GM20000 (cell line): Measurements from ENCODE around the gene MAP3K9.
"Not testable (repeated sequence)": the region's sequence is repeated elsewhere in the genome, so short reads cannot be mapped to it uniquely, and the experiment has no call there.

Experiments used
- DNase-seq: peaks from one replicate; pipeline ENCODE4 v3.0.0; 2012; ENCODE audit warnings: low spot score
- TF ChIP-seq, protein P1 (sequence below): IDR thresholded peaks from 2 replicates; pipeline ENCODE4 v1.5.1; 2012; ENCODE audit warnings: mild to moderate bottlenecking, control low read depth; ENCODE audit errors: extremely low read depth, missing control alignments

Gene MAP3K9

DNA sequence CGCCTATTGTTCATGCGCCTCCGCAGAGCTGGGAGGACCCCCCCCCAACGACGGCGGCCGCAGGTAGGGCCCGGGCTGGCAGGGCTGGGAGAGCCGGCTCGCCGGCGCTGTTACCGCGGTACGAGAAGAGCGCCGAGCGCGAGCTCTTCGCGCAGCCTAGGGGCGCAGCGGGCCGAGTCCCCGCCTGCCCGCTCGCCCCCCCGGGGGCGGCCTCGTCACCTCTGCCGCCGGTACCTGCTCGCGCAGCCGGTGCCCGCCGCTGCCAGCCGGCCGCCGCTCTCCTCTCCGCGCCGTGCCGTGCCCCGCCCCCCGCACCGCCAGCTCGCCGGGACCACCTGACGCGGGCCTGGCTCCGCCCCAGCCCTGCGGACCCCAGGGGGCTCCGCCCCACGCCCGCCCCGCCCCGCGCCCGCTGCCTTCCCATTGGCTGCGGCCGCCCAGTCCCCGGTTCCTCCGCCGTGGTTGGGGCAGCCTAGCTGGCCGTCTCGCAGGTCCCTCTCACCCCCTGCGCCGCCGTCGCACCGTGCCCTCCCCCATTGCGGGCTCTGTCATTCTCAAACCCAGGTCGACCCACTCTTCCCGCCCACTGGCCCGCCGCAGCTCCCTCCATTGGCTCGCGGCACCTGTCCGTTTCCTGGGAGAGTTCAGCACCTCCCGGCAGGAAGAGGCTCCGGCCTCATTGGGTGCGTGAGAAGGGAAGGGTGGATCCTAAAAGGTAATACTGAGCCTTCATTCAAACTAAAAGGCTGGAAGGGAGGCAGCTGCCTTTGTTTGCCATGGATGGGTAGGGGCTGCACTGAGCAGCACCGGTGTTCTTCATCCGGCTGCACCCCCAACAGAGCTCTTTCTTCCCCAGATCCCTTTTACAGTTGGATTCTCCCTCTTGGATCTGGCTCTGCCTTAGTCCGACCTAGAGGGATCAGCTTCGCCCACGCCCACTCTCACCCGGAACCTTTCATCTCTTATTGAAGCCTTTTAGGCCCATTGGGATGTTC is at the start of gene MAP3K9:
TSS of gene MAP3K9 (minus strand) at position 289 of the 995 bp plus-strand sequence. CDS start 342 bp downstream, outside the sequence.
- TF ChIP-seq, protein P1, sequence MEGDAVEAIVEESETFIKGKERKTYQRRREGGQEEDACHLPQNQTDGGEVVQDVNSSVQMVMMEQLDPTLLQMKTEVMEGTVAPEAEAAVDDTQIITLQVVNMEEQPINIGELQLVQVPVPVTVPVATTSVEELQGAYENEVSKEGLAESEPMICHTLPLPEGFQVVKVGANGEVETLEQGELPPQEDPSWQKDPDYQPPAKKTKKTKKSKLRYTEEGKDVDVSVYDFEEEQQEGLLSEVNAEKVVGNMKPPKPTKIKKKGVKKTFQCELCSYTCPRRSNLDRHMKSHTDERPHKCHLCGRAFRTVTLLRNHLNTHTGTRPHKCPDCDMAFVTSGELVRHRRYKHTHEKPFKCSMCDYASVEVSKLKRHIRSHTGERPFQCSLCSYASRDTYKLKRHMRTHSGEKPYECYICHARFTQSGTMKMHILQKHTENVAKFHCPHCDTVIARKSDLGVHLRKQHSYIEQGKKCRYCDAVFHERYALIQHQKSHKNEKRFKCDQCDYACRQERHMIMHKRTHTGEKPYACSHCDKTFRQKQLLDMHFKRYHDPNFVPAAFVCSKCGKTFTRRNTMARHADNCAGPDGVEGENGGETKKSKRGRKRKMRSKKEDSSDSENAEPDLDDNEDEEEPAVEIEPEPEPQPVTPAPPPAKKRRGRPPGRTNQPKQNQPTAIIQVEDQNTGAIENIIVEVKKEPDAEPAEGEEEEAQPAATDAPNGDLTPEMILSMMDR = no peak
- DNase-seq = peak; percentile 98

DNA sequence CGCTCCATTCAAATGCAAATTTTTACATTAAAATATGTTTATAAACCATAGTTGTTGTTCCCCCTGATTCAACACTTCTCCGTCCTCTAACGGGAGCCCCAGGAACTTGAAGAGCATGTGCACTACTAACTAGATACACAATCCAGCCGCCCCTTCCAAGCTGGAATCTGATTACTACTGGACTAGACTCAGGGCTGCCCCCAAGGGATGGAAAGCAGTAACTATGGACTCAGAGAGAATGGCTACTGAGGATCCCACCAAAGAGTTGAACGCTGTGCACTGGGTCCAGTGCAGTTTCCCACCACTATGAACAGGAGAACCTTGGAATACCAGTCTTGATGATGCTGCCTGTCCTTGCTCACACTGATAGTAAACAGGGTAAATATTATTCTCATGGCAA is 49.3 kb upstream of the MAP3K9 start:
- no peak for DNase-seq

DNA sequence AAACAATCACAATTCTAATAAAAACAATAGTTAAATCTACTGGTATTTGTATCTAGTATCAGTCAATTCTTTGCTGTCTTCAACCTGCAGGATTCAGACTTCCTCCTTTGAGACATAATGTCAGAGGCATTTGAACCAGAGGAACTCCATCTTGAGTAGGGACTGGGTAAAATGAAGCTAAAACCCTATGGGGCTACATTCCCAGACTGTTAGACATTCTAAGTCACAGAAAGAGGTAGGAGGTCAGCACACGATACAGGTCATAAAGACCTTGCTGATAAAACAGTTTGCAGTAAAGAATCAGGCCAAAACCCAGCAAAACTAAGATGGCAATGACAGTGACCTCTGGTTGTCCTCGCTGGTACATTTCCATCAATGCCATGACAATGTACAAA is 48.2 kb upstream of the MAP3K9 start:
- TF ChIP-seq, protein P1 = no peak
- no peak for DNase-seq

More for the DNA sequence above, 49.3 kb upstream of the MAP3K9 start:
- TF ChIP-seq, protein P1 = no peak

DNA sequence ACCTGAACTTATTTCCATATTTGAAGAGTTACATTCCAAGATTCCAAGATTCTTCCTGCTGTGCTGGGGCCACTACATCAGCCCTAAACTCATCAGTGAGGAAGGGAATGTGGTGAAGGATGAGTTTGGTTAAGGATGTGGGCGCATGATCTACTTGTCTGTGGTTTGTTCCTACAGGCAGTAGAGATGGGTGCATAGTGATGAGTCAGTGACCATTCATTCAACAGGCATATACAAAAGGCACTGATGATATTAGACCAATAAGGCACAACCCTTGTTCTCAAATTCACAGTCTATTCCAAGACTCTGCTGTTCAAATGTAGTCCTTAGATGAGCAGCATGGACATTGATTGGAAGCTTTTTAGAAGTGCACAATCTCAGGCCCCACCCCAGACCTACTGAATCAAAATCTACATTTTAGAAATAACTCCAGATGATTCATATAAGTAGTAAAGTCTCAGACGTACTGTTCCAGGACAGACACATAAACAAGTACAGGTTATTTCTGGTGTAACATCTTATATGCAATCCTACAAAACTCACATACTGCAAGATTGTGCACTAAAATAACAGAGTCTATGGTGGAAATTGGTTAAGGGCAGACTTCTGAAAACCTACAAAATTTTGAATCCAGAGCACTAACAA is 47.7 kb upstream of the MAP3K9 start:
- TF ChIP-seq, protein P1 = no peak
- DNase-seq = no peak

DNA sequence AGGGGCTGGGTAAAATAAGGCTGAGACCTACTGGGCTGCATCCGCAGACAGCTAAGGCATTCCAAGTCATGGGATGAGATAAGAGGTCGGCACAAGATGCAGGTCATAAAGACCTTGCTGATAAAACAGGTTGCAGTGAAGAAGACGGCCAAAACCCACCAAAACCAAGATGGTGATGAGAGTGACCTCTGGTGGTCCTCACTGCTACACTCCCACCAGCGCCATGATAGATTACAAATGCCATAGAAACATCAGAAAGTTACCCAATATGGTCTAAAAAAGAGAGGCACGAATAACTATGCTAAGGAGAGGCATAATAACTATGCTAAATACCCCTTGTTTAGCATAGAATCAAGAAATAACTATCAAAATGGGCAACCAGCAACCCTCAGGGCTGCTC is 46.2 kb upstream of the MAP3K9 start:
- no peak for DNase-seq
- TF ChIP-seq, protein P1 = no peak

DNA sequence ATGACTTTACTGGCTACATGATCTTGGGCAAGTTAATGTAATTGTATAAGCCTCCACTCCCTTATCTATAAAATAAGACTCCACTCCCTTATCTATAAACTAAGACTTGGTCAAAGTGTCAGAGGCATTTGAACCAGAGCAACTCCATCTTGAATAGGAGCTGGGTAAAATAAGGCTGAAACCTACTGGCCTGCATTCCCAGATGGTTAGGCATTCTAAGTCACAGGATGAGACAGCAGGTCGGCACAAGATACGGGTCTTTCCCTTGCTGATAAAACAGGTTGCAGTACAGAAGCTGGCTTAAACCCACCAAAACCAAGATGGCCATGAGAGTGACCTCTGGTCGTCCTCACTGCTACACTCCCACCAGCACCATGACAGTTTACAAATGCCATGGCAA is 44.3 kb upstream of the MAP3K9 start:
- not testable (repeated sequence) for DNase-seq

DNA sequence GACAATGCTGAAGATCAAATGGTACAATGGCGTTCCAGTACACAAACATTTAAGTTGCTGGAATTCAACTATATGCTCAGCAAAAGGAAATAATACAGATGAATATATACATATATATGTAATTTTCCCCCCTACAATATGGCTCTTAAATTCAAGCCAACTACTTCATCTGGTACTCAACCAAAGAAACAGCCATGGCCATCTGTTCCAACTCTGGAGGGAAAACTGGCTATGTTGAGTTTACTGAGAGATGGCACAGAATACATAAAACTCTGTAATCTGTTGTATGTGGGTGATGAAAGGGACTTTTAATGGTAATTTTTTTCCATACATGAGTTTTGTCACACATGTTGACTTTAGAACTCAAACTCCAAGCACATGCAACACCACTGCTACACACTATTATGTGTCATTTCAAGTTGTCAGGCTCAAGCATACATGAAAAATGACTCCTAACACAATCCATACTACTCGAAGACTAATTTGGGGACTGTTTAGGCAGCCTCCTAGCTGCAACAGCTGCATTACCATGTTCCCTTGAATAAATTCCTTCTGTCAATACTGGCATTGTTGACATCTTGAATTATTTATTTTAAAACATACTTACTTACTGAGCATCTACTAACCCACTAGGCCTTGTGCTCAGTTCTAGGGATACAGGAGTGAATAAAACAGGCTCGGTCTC is 38.2 kb upstream of the MAP3K9 start:
- TF ChIP-seq, protein P1 = no peak
- no peak for DNase-seq
